Calu3 (cell line): ENCODE measurements around the gene CRB1. TPM values are rescaled to one million over a fixed set of nuclear protein-coding genes. Genes with fewer than 3 reads are reported as not detected.

Experiments used
- Bru-seq: library from RNA; stranded (reverse); fragments of 400-500 nt; gene quantifications from one replicate; lab custom pipeline; 2021; lab: Mats Ljungman, UMichigan
- BruChase-seq, 2 experiments: library from RNA; stranded (reverse); fragments of 400-500 nt; gene quantifications; one replicate each; lab custom pipeline; 2021; lab: Mats Ljungman, UMichigan
- BruUV-seq: library from RNA; stranded (reverse); fragments of 400-500 nt; replicated peaks from 2 replicates; lab custom pipeline; 2021; lab: Mats Ljungman, UMichigan
- CTCF ChIA-PET: fragments of 300-600 bp; sonication (Branson Sonifier 250); formaldehyde crosslinking; loops from one replicate; lab custom pipeline; 2022; ENCODE audit warnings: antibody characterized with exemption; lab: Charles Lee
- DNase-seq: peaks from one replicate; pipeline ENCODE4 v3.0.0; 2022
- H3K27ac Mint-ChIP-seq: one replicate; pipeline ENCODE4 v1.8.0; 2022; ENCODE audit warnings: mixed read lengths; ENCODE audit not compliant: unreplicated experiment
- H3K27me3 Mint-ChIP-seq: one replicate; pipeline ENCODE4 v1.8.0; 2022; ENCODE audit warnings: mixed read lengths; ENCODE audit not compliant: unreplicated experiment
- H3K36me3 Mint-ChIP-seq: one replicate; pipeline ENCODE4 v1.8.0; 2022; ENCODE audit warnings: mild to moderate bottlenecking, moderate library complexity, mixed read lengths; ENCODE audit not compliant: insufficient read depth, unreplicated experiment
- H3K4me1 Mint-ChIP-seq: one replicate; pipeline ENCODE4 v1.8.0; 2022; ENCODE audit warnings: mild to moderate bottlenecking, low read depth, mixed read lengths; ENCODE audit not compliant: unreplicated experiment
- H3K4me3 Mint-ChIP-seq: one replicate; pipeline ENCODE4 v1.8.0; 2022; ENCODE audit warnings: mild to moderate bottlenecking, low read depth, moderate library complexity, mixed read lengths; ENCODE audit not compliant: unreplicated experiment
- H3K9me3 Mint-ChIP-seq: one replicate; pipeline ENCODE4 v1.8.0; 2022; ENCODE audit warnings: low read depth, mixed read lengths; ENCODE audit not compliant: unreplicated experiment
- CTCF ChIP-seq: fragments of 200-600 bp; IDR thresholded peaks from one replicate; pipeline ENCODE4 v1.8.0; 2022; ENCODE audit warnings: antibody characterized with exemption; ENCODE audit not compliant: unreplicated experiment
- intact Hi-C: fragments of 100-400 bp; cut with micrococcal nuclease; formaldehyde crosslinking; loops from one replicate; pipeline ENCODE4 v1.10.0; 2022; ENCODE audit not compliant: unreplicated experiment
- long read RNA-seq: library from polyadenylated mRNA; stranded (forward); transcript quantifications from one replicate; pipeline ENCODE4 v2.0.0, GENCODE V29; 2022
- total RNA-seq: library from RNA; stranded (reverse); gene quantifications from 2 replicates; pipeline ENCODE4 v1.2.3, GENCODE V29; 2022

The CRB1 gene
- total RNA-seq = not detected in 2 replicates
- Bru-seq, nascent RNA = percentile 15 among the genes with signal in this experiment
- BruChase-seq, experiment 1, labeled RNA remaining after a 6-hour chase = percentile 13 among the genes with signal in this experiment
- BruChase-seq, experiment 2, labeled RNA remaining after a 2-hour chase = percentile 10 among the genes with signal in this experiment
- long read RNA-seq = 0 reads

- intact Hi-C loops = loop anchor here (5.0 kb wide), 1 partner anchor 44 kb away; no protein-coding TSS in a partner anchor
- peaks cover 8% of the 10 kb centered on the region for H3K4me1 Mint-ChIP-seq
- H3K27ac Mint-ChIP-seq = no peak within 1 kb of the TSS
- H3K36me3 Mint-ChIP-seq = no peaks in the 10 kb centered on the region
- no peaks in the 10 kb centered on the region for H3K27me3 Mint-ChIP-seq
- TF ChIP-seq CTCF = no peak
- CTCF ChIA-PET = no interaction called here
- no peak for DNase-seq
- BruUV-seq = no TSS peak
- H3K4me3 Mint-ChIP-seq = no peak within 1 kb of the TSS
- peaks cover 6% of the 10 kb centered on the region for H3K9me3 Mint-ChIP-seq
Observed at GRCh38 chr1:197268012-197268411, at the start of gene CRB1. TSS of gene CRB1 (plus strand) at chr1:197268252. CDS start at chr1:197268413, 161 bp downstream.

DNA sequence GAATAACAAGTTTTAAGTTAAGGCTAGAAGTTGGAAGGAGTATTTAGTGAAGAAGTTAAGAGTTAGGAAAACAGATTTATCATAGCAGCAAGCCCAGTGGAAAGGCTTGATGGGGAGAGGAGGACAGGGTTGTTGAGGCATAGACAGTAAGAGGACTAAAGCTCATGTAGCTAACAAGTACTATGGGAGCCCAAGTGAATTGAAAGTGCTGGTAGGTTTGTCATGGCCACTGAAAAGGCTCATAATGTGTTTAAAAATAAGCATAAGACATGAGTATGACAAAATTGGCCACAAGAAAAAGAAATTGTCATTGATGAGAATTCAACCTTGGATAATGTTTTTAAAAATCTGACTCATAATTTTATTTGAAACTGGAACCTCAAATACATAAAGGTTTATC is 49.2 kb upstream of the CRB1 start:
- no peaks in the 10 kb centered on the region for H3K9me3 Mint-ChIP-seq
- no peak for TF ChIP-seq CTCF
- DNase-seq = no peak
- H3K4me3 Mint-ChIP-seq = no peak overlapping the region
- intact Hi-C loops = no loop called here
- H3K27me3 Mint-ChIP-seq = no peaks in the 10 kb centered on the region
- peaks cover 12% of the 10 kb centered on the region for H3K4me1 Mint-ChIP-seq
- BruUV-seq = no TSS peak
- CTCF ChIA-PET = no interaction called here
- no peak overlapping the region for H3K27ac Mint-ChIP-seq
- peaks cover 7% of the 10 kb centered on the region for H3K36me3 Mint-ChIP-seq

- peak overlapping the region; percentile 24 for H3K4me3 Mint-ChIP-seq
- no TSS peak for BruUV-seq
- peak; percentile 78 for DNase-seq
- peaks cover 7% of the 10 kb centered on the region for H3K36me3 Mint-ChIP-seq
- peaks cover 12% of the 10 kb centered on the region for H3K4me1 Mint-ChIP-seq
- no peaks in the 10 kb centered on the region for H3K9me3 Mint-ChIP-seq
- H3K27me3 Mint-ChIP-seq = no peaks in the 10 kb centered on the region
- intact Hi-C loops = loop anchor here (2.0 kb wide), 1 partner anchor 41 kb away; no protein-coding TSS in a partner anchor
- no peak for TF ChIP-seq CTCF
- H3K27ac Mint-ChIP-seq = peak overlapping the region; percentile 62
- CTCF ChIA-PET = interaction anchor here (0.6 kb wide), 1 partner anchor 114 kb away, joined by 3 read pairs; no protein-coding TSS in a partner anchor
Observed at GRCh38 chr1:197222025-197222685, 45.9 kb upstream of the CRB1 start.

- TF ChIP-seq CTCF = no peak
- no peaks in the 10 kb centered on the region for H3K27me3 Mint-ChIP-seq
- peak overlapping the region; percentile 62 for H3K27ac Mint-ChIP-seq
- H3K36me3 Mint-ChIP-seq = peaks cover 7% of the 10 kb centered on the region
- no peaks in the 10 kb centered on the region for H3K9me3 Mint-ChIP-seq
- DNase-seq = no peak
- no TSS peak for BruUV-seq
- intact Hi-C loops = loop anchor here (2.0 kb wide), 1 partner anchor 42 kb away; no protein-coding TSS in a partner anchor
- peaks cover 12% of the 10 kb centered on the region for H3K4me1 Mint-ChIP-seq
- peak overlapping the region; percentile 24 for H3K4me3 Mint-ChIP-seq
- CTCF ChIA-PET = interaction anchor here (0.6 to 2.4 kb wide), 2 partner anchors 11 to 113 kb away, joined by 3 to 6 read pairs; no protein-coding TSS in a partner anchor
Observed at GRCh38 chr1:197222780-197223179, 45.3 kb upstream of the CRB1 start.
